OCI-LY7 (cell line): ENCODE measurements around the gene DXO. TPM values are rescaled to one million over a fixed set of nuclear protein-coding genes. Genes with fewer than 3 reads are reported as not detected.
"Not testable (repeated sequence)": the region's sequence is repeated elsewhere in the genome, so short reads cannot be mapped to it uniquely, and the experiment has no call there.

Experiments used
- Bru-seq: library from RNA; stranded (reverse); fragments of 400-500 nt; gene quantifications from one replicate; lab custom pipeline; 2021; lab: Mats Ljungman, UMichigan
- BruChase-seq, 2 experiments: library from RNA; stranded (reverse); fragments of 400-500 nt; gene quantifications; one replicate each; lab custom pipeline; 2021; lab: Mats Ljungman, UMichigan
- BruUV-seq: library from RNA; stranded (reverse); fragments of 400-500 nt; replicated peaks from 2 replicates; lab custom pipeline; 2021; lab: Mats Ljungman, UMichigan
- CTCF ChIA-PET: fragments of 300-600 bp; sonication (Branson Sonifier 250); formaldehyde crosslinking; loops from one replicate; lab custom pipeline; 2022; ENCODE audit warnings: antibody characterized with exemption; ENCODE audit not compliant: unreplicated experiment; lab: Charles Lee
- POLR2A ChIA-PET: fragments of 300-600 bp; sonication (Branson Sonifier 250); formaldehyde crosslinking; loops from one replicate; lab custom pipeline; 2022; ENCODE audit warnings: antibody characterized with exemption; lab: Charles Lee
- DNase-seq: peaks from one replicate; pipeline ENCODE4 v3.0.0-alpha.2; 2015; ENCODE audit warnings: low spot score
- H2AFZ ChIP-seq: fragments of 200-600 bp; sonication (generic), shearing (Covaris generic); 2 replicates; pipeline ENCODE4 v1.6.1; 2014; ENCODE audit warnings: mild to moderate bottlenecking, antibody characterized with exemption, low read length, moderate library complexity
- H3K27ac ChIP-seq: fragments of 200-600 bp; sonication (generic); 2 replicates; pipeline ENCODE4 v1.5.1; 2014; ENCODE audit warnings: mixed run types, low read depth, mild to moderate bottlenecking, moderate library complexity, low read length, inconsistent platforms; ENCODE audit not compliant: poor library complexity, severe bottlenecking
- H3K36me3 ChIP-seq: fragments of 200-600 bp; sonication (generic); 2 replicates; pipeline ENCODE4 v1.6.1; 2014; ENCODE audit warnings: mild to moderate bottlenecking, antibody characterized with exemption, low read length, moderate library complexity, mixed read lengths; ENCODE audit not compliant: insufficient read depth
- H3K4me1 ChIP-seq: fragments of 200-600 bp; sonication (generic); 2 replicates; pipeline ENCODE4 v1.5.1; 2014; ENCODE audit warnings: mild to moderate bottlenecking, low read length; ENCODE audit not compliant: insufficient read depth, poor library complexity, severe bottlenecking
- H3K4me2 ChIP-seq: fragments of 200-600 bp; sonication (generic); 2 replicates; pipeline ENCODE4 v1.6.1; 2014; ENCODE audit warnings: mild to moderate bottlenecking, low read length
- H3K4me3 ChIP-seq: fragments of 200-600 bp; sonication (generic); 2 replicates; pipeline ENCODE4 v1.5.1; 2014; ENCODE audit warnings: mild to moderate bottlenecking, low read depth, low read length; ENCODE audit not compliant: poor library complexity, severe bottlenecking
- H3K79me2 ChIP-seq: fragments of 200-600 bp; sonication (generic); 2 replicates; pipeline ENCODE4 v1.6.1; 2016; ENCODE audit warnings: low read depth, mild to moderate bottlenecking, low read length, moderate library complexity, mixed read lengths; ENCODE audit not compliant: insufficient read depth
- H3K9me2 ChIP-seq: fragments of 200-600 bp; sonication (generic); 2 replicates; pipeline ENCODE4 v1.6.1; 2016; ENCODE audit warnings: mild to moderate bottlenecking, low read length, mixed read lengths; ENCODE audit not compliant: insufficient read depth
- H3K9me3 ChIP-seq: fragments of 200-600 bp; sonication (generic); 2 replicates; pipeline ENCODE4 v1.6.1; 2014; ENCODE audit warnings: mild to moderate bottlenecking, mixed run types, low read length, mixed read lengths
- H4K20me1 ChIP-seq: fragments of 200-600 bp; sonication (generic); 2 replicates; pipeline ENCODE4 v1.6.1; 2014; ENCODE audit warnings: mild to moderate bottlenecking, antibody characterized with exemption, low read length, moderate library complexity, mixed read lengths; ENCODE audit not compliant: insufficient read depth
- EZH2phosphoT487 ChIP-seq: fragments of 200-600 bp; sonication (generic); IDR thresholded peaks from 2 replicates; pipeline ENCODE4 v1.6.1; 2018; ENCODE audit warnings: low read depth, borderline replicate concordance, mild to moderate bottlenecking, mixed run types, antibody characterized with exemption, low read length, moderate library complexity, mixed read lengths
- intact Hi-C: fragments of 100-400 bp; cut with micrococcal nuclease; formaldehyde crosslinking; loops from one replicate; pipeline ENCODE4 v1.10.0; 2022; ENCODE audit not compliant: unreplicated experiment
- long read RNA-seq: library from polyadenylated mRNA; stranded (forward); transcript quantifications from one replicate; pipeline ENCODE4 v2.0.0, GENCODE V29; 2022
- total RNA-seq, 2 experiments: library from RNA; depleted of rRNA in 1 of 2; stranded (reverse); fragments of >200 nt in 1 of 2; shearing (Covaris generic) in 1 of 2; gene quantifications; 2 replicates each; pipeline ENCODE4 v1.2.3, GENCODE V29; 2014 to 2022
- TF ChIP-seq, protein P1 (sequence below): fragments of 200-600 bp; sonication (generic); conservative IDR thresholded peaks from 2 replicates; pipeline ENCODE4 v1.5.1; 2014; ENCODE audit warnings: mild to moderate bottlenecking, antibody characterized with exemption, low read length, moderate library complexity, mixed read lengths

Gene DXO
- total RNA-seq (2014; rRNA removed; shearing (Covaris generic)) = 34.9 and 36.5 TPM in 2 replicates
- 17.5 and 28.0 TPM in 2 replicates for total RNA-seq (2022)
- Bru-seq, nascent RNA = percentile 60 among the genes with signal in this experiment
- BruChase-seq, experiment 1, labeled RNA remaining after a 6-hour chase = percentile 67 among the genes with signal in this experiment
- percentile 64 among the genes with signal in this experiment for BruChase-seq, experiment 2, labeled RNA remaining after a 2-hour chase
- long read RNA-seq, transcript DXO-201 (7 exons, 1,628 nt) = major isoform, 13 of 44 reads
- long read RNA-seq, partial matches to known transcripts = 3 of 44 reads
- long read RNA-seq, other reads (novel, unspliced or antisense) = 23 of 44 reads

DNA sequence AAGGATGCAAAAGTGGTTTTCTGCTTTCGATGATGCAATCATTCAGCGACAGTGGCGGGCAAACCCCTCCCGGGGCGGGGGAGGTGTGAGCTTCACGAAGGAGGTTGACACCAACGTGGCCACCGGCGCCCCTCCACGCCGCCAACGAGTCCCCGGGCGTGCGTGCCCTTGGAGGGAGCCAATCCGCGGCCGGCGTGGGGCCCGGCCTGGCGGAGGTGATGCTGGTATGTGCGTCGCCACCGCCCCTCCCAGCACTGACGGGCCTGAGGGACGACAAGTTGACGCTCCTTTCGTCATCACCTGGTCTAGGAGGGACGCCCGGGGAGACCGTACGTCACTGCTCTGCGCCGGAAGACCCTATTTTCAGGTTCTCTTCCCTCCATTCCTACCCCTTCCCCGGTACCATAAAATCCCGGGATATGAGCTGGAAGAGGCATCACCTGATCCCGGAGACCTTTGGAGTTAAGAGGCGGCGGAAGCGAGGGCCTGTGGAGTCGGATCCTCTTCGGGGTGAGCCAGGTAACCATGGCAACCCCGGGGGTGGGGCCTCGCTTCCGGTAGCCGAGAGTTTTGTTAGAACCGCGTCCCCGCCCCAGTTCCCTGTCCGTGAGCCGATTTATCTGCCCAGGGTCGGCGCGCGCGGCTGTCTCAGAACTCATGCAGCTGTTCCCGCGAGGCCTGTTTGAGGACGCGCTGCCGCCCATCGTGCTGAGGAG, at the start of gene DXO:
Gene DXO (minus strand): TSS at position 146 of the 716 bp plus-strand sequence. CDS start 463 bp downstream, outside the sequence.
- peaks cover 37% of the 10 kb centered on the region for H3K36me3 ChIP-seq
- peaks cover 25% of the 10 kb centered on the region for H3K4me1 ChIP-seq
- no peaks in the 10 kb centered on the region for H3K9me3 ChIP-seq
- ChIA-PET CTCF (interaction anchor here (0.6 to 1.0 kb wide), 2 partner anchors 49 to 82 kb away, joined by 3 to 4 read pairs; no protein-coding TSS in a partner anchor), POLR2A (interaction anchor here (0.6 to 3.7 kb wide), 3 partner anchors 14 to 310 kb away, joined by 3 to 26 read pairs (median 4); partner anchors contain the start of genes NELFE and SKIC2)
- peak within 1 kb of the TSS; percentile 82 for H3K4me3 ChIP-seq
- no peaks in the 10 kb centered on the region for H4K20me1 ChIP-seq
- TF ChIP-seq EZH2phosphoT487 = no peak
- TF ChIP-seq, protein P1, sequence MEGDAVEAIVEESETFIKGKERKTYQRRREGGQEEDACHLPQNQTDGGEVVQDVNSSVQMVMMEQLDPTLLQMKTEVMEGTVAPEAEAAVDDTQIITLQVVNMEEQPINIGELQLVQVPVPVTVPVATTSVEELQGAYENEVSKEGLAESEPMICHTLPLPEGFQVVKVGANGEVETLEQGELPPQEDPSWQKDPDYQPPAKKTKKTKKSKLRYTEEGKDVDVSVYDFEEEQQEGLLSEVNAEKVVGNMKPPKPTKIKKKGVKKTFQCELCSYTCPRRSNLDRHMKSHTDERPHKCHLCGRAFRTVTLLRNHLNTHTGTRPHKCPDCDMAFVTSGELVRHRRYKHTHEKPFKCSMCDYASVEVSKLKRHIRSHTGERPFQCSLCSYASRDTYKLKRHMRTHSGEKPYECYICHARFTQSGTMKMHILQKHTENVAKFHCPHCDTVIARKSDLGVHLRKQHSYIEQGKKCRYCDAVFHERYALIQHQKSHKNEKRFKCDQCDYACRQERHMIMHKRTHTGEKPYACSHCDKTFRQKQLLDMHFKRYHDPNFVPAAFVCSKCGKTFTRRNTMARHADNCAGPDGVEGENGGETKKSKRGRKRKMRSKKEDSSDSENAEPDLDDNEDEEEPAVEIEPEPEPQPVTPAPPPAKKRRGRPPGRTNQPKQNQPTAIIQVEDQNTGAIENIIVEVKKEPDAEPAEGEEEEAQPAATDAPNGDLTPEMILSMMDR = no peak
- no peaks in the 10 kb centered on the region for H3K9me2 ChIP-seq
- peak; percentile 99 for DNase-seq
- no TSS peak for BruUV-seq
- peak within 1 kb of the TSS; percentile 98 for H3K4me2 ChIP-seq
- H3K27ac ChIP-seq = peak within 1 kb of the TSS; percentile 70
- H2AFZ ChIP-seq = peak within 1 kb of the TSS; percentile 71; the same call in 1 of the 2 replicates
- peaks cover 18% of the 10 kb centered on the region; the same call in 1 of the 2 replicates for H3K79me2 ChIP-seq
- intact Hi-C loops = loop anchor here (1.0 kb wide), 1 partner anchor 13 kb away; the partner anchor contains the start of gene SKIC2

DNA sequence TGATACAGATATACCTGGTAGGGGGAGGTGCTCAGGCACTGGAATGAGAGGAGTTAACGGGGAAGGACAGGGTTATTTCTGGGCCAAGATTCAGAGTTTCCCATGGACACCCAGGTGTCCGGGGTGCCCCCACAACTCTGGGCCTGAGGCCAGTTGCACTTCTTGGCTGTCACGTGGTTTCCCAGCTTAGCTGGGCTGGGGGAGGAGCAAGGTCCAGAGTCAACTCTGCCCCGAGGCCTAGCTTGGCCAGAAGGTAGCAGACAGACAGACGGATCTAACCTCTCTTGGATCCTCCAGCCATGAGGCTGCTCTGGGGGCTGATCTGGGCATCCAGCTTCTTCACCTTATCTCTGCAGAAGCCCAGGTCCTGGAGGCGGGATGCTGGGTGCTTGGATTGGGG, 42.6 kb upstream of the DXO start, which contains the start of gene C4B:
Gene C4B (plus strand): TSS at position 249 of the 400 bp plus-strand sequence. CDS start 51 bp downstream, at position 300.
- H2AFZ ChIP-seq, H3K79me2 ChIP-seq, H3K9me2 ChIP-seq, DNase-seq, H3K9me3 ChIP-seq, H4K20me1 ChIP-seq, H3K4me1 ChIP-seq, H3K4me2 ChIP-seq, BruUV-seq, H3K36me3 ChIP-seq, intact Hi-C loops, POLR2A ChIA-PET, H3K4me3 ChIP-seq, H3K27ac ChIP-seq, CTCF ChIA-PET: not testable (repeated sequence)

DNA sequence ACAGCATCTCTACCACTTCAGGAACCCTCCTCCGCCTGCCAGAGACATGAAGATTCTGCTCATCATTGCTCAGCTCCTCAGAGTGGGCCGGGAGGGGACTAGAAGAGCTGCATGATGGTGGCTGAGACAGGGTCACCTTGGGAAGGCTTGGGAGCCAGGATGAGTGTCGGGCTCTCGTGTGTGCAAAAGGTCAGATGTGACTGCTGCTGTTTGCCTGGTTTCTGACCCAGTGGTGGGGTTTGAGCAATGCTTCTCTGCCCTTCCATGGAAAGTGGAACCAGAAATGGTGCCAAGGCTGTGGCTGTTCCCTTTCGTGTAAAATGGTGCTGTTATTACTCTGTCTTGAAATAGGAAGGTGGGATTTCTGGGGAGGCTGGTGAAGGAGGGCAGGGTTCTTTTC, 41.8 kb upstream of the DXO start:
- H3K4me3 ChIP-seq, POLR2A ChIA-PET, H3K4me2 ChIP-seq, H2AFZ ChIP-seq, DNase-seq, H3K9me3 ChIP-seq, H3K4me1 ChIP-seq, CTCF ChIA-PET, H4K20me1 ChIP-seq, H3K27ac ChIP-seq, BruUV-seq, H3K36me3 ChIP-seq, intact Hi-C loops, H3K9me2 ChIP-seq, H3K79me2 ChIP-seq: not testable (repeated sequence)

DNA sequence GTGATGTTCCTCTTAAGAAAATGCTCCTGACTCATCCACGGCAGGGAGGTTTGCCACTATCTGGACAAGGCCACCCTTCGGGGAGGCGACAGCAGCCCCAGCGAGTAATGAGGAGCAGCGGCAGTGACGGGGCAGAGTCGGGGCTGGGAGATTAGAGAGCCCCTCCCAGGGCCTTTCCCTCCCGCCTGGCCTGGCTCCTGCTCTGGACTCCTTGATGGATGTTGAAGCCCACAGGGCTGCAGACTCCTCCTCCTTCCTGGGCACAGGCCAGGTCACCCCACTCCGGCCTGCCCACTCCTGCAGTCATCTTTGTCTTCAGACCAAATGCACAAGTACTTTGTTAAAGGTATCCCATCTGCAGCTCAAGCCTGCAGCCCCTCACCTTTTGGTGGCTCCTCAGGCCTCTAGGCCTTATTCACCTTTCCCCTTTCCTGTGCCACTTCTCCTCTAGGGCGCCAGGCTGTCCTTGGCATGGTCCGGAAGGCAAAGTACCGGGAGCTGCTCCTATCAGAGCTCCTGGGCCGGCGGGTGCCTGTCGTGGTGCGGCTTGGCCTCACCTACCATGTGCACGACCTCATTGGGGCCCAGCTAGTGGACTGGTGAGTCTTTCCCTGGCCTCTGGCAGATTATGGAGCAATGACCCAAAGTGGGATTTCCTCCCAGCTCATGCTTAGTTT, 41.1 kb upstream of the DXO start:
- H3K9me2 ChIP-seq, DNase-seq: not testable (repeated sequence)

More for the DNA sequence above, 41.1 kb upstream of the DXO start:
- BruUV-seq, H3K4me3 ChIP-seq, H3K4me2 ChIP-seq, H2AFZ ChIP-seq, H3K79me2 ChIP-seq, intact Hi-C loops, H3K4me1 ChIP-seq, H4K20me1 ChIP-seq, H3K9me3 ChIP-seq, POLR2A ChIA-PET, H3K27ac ChIP-seq, H3K36me3 ChIP-seq, CTCF ChIA-PET: not testable (repeated sequence)
